ENCODE data around the gene PTPA.

PTPA gene

DNA sequence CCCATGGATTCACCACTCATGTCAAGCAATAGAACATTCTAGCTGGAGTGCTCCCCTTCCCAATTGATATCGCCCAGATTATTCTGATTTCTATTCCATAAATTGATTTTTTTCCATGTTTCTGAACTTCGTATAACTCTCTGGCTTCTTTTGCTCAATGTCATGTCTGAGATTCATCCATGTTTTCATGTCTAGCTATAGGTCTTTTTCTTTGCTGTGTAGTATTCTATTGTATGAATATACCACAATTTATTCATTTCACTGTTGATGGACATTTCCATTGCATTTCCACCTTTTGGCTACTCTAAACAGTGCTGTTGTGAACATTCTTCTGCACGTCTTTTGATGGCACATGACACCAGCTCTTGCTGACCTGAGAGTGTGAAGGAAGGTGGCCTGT is 19.6 kb downstream of the PTPA start:
- no peak for TF ChIP-seq POLR2A (IDR thresholded peaks at IDR 0.05; ENCODE audit: low read depth, low read length)
- TF ChIP-seq TAF1 (IDR thresholded peaks at IDR 0.05; ENCODE audit: low read depth, low read length): no peak
- no peak for TF ChIP-seq PAX5 (IDR thresholded peaks at IDR 0.05; ENCODE audit: insufficient read depth, low read length, severe bottlenecking)
- no peak for TF ChIP-seq SPI1 (IDR thresholded peaks at IDR 0.05; ENCODE audit: low read depth, low read length)
- TF ChIP-seq POLR2AphosphoS5 (IDR thresholded peaks at IDR 0.05; ENCODE audit: low read depth, low read length): no peak
- no peak for TF ChIP-seq POU2F2 (IDR thresholded peaks at IDR 0.05; ENCODE audit: low read depth, low read length)
- DNase-seq (ENCODE audit: insufficient read length, low spot score) (no peak), FAIRE-seq (no peak)

GRCh38 chr9:129131300-129132145 is 20.3 kb downstream of the PTPA start:
- FAIRE-seq: peak; percentile 92
- TF ChIP-seq POU2F2 (IDR thresholded peaks at IDR 0.05; ENCODE audit: low read depth, low read length) (peak; percentile 54; the same call in 1 of the 2 replicates), POLR2A (IDR thresholded peaks at IDR 0.05; ENCODE audit: low read depth, low read length) (no peak)
- DNase-seq (ENCODE audit: insufficient read length, low spot score): peak; percentile 92

DNA sequence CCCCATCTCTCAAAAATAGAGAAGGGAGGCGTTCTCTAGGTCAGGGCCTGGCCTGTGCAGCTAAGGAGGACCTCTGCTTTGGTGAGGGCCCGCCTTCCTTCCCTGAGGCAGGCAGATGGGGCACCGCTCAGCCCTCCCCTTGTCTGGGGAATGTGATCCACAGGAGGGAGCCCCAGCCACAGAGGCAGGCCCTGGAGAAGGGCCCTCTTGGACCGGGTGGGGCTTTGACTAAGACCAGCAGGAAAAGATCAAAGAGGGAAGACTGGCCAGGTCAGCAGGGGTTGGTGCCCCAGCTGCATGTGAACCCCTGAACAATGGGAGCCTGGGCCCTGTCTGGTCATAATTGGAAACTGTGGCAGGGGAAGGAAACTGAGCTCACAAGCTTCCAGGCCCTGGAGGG is 21.9 kb downstream of the PTPA start:
- TF ChIP-seq POLR2A (IDR thresholded peaks at IDR 0.05; ENCODE audit: low read depth, low read length) (no peak), PAX5 (IDR thresholded peaks at IDR 0.05; ENCODE audit: insufficient read depth, low read length, severe bottlenecking) (no peak)
- DNase-seq (ENCODE audit: insufficient read length, low spot score) (no peak), FAIRE-seq (no peak)

DNA sequence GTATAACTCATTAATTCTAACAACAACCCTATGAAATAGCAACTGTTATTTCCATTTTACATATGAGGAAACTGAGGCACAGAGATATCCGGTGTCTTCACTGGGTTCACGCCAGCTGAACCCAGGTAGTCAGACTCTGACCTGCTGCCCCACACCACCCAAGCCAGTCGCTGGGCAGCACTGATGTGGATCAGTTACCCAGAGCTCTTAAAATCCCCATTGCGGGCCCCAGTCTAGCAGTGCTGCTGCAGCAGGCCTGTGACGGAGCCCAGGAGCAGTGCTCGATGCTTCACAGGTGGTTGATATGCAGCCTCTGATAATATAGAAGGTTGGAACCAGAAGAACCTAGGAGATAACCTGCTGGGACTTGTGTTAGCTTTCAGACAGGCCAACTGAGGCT is 24.3 kb downstream of the PTPA start:
- no peak for DNase-seq (ENCODE audit: insufficient read length, low spot score)
- no peak for FAIRE-seq
- TF ChIP-seq TAF1 (IDR thresholded peaks at IDR 0.05; ENCODE audit: low read depth, low read length) (no peak), SPI1 (IDR thresholded peaks at IDR 0.05; ENCODE audit: low read depth, low read length) (no peak), POLR2AphosphoS5 (IDR thresholded peaks at IDR 0.05; ENCODE audit: low read depth, low read length) (no peak), POU2F2 (IDR thresholded peaks at IDR 0.05; ENCODE audit: low read depth, low read length) (no peak), POLR2A (IDR thresholded peaks at IDR 0.05; ENCODE audit: low read depth, low read length) (no peak), PAX5 (IDR thresholded peaks at IDR 0.05; ENCODE audit: insufficient read depth, low read length, severe bottlenecking) (no peak)

DNA sequence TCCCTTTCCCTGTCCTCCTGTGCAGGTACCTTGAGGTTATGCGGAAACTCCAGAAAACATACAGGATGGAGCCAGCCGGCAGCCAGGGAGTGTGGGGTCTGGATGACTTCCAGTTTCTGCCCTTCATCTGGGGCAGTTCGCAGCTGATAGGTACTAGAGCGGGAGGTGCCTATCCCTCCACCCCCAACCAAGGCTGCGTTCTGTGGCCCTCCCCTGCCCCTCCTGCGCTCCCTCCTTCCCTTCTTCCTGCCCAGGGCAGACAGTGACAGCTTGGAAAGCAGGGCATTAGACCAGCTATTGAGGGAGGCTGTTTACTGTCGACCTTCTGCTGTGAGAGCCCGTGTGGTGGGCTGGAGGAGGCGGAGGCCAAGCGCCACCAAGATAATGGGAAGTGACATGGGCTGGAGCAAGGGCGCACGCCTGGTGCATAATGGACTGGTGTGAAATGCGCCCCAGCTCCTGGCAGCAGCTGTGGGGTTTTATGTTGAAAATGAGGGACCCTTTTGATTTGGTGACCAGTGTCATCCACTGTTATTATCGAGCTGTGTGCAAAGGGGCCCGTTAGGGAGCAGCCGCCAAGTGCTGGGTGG is 25.3 kb downstream of the PTPA start:
- TF ChIP-seq POU2F2 (IDR thresholded peaks at IDR 0.05; ENCODE audit: low read depth, low read length) (no peak), SPI1 (IDR thresholded peaks at IDR 0.05; ENCODE audit: low read depth, low read length) (no peak), TAF1 (IDR thresholded peaks at IDR 0.05; ENCODE audit: low read depth, low read length) (no peak), POLR2A (IDR thresholded peaks at IDR 0.05; ENCODE audit: low read depth, low read length) (no peak), POLR2AphosphoS5 (IDR thresholded peaks at IDR 0.05; ENCODE audit: low read depth, low read length) (no peak), PAX5 (IDR thresholded peaks at IDR 0.05; ENCODE audit: insufficient read depth, low read length, severe bottlenecking) (no peak)
- no peak for FAIRE-seq
- DNase-seq (ENCODE audit: insufficient read length, low spot score): no peak

DNA sequence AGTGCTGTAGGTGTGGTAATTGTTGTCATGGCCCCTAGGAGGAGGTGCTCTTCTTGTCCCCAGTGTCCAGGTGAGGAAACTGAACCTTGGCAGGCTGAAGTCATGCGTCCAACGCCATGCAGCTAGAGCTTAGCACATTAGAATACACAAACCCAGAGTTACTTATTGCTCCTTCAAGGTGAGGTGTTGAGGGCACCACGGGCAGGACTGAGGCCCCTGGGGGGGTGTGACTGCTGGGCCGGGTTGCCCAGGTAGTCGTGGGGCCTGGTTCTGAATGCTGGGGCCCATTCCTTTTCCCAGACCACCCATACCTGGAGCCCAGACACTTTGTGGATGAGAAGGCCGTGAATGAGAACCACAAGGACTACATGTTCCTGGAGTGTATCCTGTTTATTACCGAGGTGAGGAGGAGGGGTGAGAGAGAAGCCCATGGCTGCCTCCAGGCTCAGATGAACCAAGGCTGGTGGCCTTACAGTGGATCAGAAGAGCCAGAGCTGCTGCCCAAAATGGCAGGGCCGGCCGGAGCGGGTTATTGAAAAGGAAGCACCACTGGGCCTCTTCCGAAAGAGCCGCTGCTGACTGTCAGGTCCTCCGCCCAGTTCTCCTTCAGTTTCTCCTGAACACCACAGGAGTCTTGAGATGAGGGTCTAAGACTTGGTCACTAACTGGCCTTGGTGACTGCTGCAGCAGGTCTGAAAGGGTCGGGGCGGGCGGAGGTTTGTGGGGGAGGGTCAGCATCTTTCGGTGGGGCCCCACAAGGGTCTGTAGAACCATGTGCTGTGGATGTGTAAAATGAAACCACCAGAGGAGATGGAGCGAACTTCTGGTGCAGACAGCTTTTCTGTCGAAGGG is 26.3 kb downstream of the PTPA start:
- TF ChIP-seq TAF1 (IDR thresholded peaks at IDR 0.05; ENCODE audit: low read depth, low read length) (no peak), POU2F2 (IDR thresholded peaks at IDR 0.05; ENCODE audit: low read depth, low read length) (no peak), POLR2A (IDR thresholded peaks at IDR 0.05; ENCODE audit: low read depth, low read length) (no peak), POLR2AphosphoS5 (IDR thresholded peaks at IDR 0.05; ENCODE audit: low read depth, low read length) (no peak)
- no peak for DNase-seq (ENCODE audit: insufficient read length, low spot score)
- FAIRE-seq: no peak

DNA sequence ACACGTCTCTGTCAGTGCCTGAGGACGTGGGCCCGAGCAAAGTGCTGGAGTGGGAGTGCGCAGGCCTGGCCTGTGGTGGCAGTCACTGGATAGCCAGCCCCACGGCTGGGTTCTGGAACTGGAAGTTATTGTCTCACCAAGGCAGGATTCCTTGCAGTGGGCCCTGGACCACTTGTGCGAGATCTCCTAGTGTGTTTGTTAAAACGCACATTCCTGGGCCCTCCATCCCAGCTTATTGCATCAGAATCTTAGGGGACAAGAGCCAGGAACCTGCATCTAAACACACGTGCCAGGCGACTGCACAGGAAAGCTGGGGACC is 26.9 kb downstream of the PTPA start:
- DNase-seq (ENCODE audit: insufficient read length, low spot score) (no peak), FAIRE-seq (no peak)
- TF ChIP-seq POU2F2 (IDR thresholded peaks at IDR 0.05; ENCODE audit: low read depth, low read length): no peak
- no peak for TF ChIP-seq TAF1 (IDR thresholded peaks at IDR 0.05; ENCODE audit: low read depth, low read length)
- TF ChIP-seq PAX5 (IDR thresholded peaks at IDR 0.05; ENCODE audit: insufficient read depth, low read length, severe bottlenecking): no peak
- no peak for TF ChIP-seq POLR2AphosphoS5 (IDR thresholded peaks at IDR 0.05; ENCODE audit: low read depth, low read length)
- no peak for TF ChIP-seq SPI1 (IDR thresholded peaks at IDR 0.05; ENCODE audit: low read depth, low read length)
- no peak for TF ChIP-seq POLR2A (IDR thresholded peaks at IDR 0.05; ENCODE audit: low read depth, low read length)

GRCh38 chr9:129138476-129139232 is 27.4 kb downstream of the PTPA start:
- TF ChIP-seq PAX5 (IDR thresholded peaks at IDR 0.05; ENCODE audit: insufficient read depth, low read length, severe bottlenecking) (no peak), TAF1 (IDR thresholded peaks at IDR 0.05; ENCODE audit: low read depth, low read length) (no peak), POU2F2 (IDR thresholded peaks at IDR 0.05; ENCODE audit: low read depth, low read length) (no peak), SPI1 (IDR thresholded peaks at IDR 0.05; ENCODE audit: low read depth, low read length) (no peak), POLR2A (IDR thresholded peaks at IDR 0.05; ENCODE audit: low read depth, low read length) (no peak), POLR2AphosphoS5 (IDR thresholded peaks at IDR 0.05; ENCODE audit: low read depth, low read length) (no peak)
- FAIRE-seq: no peak
- DNase-seq (ENCODE audit: insufficient read length, low spot score): no peak
